Eye (tissue), 1 donor: ENCODE data around the gene BABAM2.

Experiments
- DNase-seq: peaks from one replicate; pipeline ENCODE4 v3.0.0-alpha.2; 2015

BABAM2 gene

DNA sequence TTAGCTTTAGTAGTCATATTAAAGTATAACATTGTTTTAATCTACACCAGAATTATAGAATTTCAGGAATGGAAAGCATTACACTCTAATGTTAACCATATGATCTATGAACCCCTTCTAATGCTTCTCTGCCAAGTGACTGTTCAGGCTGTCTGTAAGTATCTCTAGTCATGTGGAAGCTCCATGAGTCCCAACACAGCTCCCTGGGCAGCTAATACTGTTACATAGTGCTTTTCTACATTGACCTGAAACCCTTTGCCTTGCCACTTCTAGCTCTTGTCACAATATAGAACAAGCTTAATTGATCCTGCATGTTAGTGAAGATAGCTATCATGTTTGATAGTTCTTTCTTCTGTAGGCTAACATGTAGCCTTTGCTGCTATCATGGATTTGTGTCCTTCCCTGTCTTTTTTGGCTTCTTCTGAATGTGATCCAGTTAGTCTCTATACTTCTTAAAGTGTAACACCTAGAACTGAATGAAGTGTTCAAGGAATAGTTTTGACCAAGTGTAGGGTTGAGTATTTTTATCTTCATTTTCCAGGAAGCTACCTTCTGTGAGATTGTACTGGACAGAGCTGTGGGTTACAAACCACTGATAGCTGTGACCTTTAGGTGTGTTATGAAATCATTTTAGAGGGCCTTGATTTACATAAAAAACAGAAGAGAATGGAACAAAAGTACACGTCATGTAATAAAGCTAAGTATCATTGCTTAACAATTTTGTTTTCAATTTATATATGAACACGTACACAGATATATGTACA is 23.7 kb downstream of the BABAM2 start:
- DNase-seq, result peak; percentile 51

GRCh38 chr2:27914805-27915175 is 24.3 kb downstream of the BABAM2 start:
- DNase-seq, result no peak

GRCh38 chr2:27915191-27915590 is 24.7 kb downstream of the BABAM2 start:
- no peak for DNase-seq

GRCh38 chr2:27915874-27916273 is 25.3 kb downstream of the BABAM2 start:
- DNase-seq, result no peak

- DNase-seq, result no peak
Observed at GRCh38 chr2:27916293-27916995, 25.9 kb downstream of the BABAM2 start.

DNA sequence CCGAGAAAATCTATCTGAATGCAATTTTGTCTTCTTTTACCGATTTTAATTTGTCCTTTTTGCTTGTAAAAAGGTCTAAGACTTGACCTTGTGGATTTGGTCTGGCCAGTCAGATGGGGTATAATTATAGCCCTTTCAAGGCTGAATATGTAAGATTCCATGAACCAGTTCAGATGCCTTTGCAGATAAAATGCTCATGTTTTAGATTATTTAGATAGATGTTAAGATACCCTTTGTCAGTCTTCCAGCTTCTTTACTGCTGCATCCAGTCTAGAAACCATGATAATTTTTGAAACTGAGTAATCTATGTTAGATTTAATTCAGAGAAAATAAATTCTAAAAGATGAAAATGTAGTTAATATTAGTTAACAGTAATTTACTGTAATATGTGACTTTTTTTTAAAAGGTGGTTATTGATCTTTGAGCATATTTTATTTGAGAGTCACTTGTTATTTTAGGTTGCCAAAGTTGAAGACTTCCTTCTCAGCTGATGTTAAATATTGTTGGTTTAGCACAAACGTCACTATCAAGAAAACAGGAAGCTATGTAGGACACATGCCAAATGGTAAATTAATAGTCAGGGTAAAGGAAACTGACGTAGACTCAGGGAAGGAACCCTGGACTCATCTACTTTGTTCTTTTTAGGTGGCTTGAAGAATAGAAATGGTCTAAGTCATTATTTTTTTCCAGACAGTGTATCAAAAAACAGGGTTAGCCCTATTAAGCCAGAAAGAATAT is 29.8 kb downstream of the BABAM2 start:
- no peak for DNase-seq

GRCh38 chr2:27921424-27921823 is 30.9 kb downstream of the BABAM2 start:
- DNase-seq, result no peak

GRCh38 chr2:27921880-27922547 is 31.5 kb downstream of the BABAM2 start:
- no peak for DNase-seq

DNA sequence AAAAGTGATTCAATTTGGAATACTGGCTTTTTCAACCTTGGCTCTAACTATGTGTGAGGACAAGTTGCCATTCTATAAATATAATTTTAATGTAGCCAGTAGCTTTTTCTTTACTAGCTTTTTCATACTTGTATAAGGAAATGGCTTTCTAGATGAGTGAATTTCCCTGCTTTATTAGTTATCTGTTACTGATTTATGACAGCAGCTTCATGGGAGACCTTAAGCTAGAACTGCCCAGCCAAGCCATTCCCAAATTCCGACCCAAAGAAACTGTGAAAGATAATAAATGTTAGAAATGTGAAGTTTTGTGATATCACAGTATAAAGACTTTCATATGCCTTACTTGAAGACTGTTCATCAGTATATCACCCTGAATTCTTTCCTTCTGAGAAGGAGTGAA is 32.3 kb downstream of the BABAM2 start:
- no peak for DNase-seq

DNA sequence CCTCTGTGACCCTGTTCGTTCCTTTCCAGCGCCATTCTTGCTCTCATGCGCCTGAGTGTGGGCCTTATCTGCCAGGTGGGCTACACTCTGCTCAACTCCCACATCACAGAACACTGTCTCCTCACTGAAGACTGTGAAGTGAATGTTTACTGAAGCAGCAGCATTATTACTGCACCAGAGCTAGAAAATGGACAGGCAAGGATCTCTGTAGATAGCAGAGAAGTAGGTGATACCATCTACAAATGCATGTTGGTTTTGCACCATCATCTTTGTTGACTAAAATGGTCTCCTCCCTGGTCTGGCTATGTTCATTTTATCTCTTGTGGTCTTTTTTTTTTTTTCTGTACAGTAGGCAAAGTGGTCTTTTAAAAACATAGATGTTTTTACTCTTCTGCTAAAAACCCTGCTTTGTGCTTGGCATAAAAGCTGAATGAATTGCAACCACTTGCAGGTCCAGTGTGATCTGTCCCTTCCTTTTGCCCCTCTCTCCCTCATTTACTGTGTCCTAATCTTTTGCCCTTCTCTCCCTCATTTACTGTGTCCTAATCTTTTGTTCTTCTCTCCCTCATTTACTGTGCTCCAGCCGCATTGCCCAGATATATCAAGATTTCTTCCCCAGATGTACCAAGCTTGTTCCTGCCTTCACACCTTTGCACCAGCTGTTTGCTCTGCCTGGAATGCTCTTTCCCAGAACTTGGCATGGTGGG is 35.4 kb downstream of the BABAM2 start:
- DNase-seq, result no peak

- DNase-seq, result no peak
Observed at GRCh38 chr2:27929916-27930486, 39.5 kb downstream of the BABAM2 start.

GRCh38 chr2:27931361-27931950 is 40.9 kb downstream of the BABAM2 start:
- DNase-seq, result no peak

DNA sequence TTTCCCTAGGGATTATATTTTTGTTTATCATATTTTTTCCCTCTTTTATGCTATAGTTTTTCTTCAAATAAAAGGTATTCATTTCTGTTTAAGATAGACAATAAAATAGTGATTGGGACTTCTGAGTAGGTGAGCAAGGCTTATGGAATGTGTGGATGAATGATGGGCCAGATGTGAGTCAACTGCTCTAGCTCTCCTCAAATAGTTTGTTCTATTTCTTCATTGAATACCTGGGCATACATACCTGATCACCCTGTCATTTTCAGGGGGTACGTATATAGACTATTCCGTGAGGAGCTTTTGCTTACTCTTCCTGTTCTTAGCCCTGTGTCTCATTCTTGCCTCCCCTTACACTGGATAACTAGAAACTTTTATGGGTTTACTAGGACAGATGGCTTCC is 41.9 kb downstream of the BABAM2 start:
- DNase-seq, result no peak

DNA sequence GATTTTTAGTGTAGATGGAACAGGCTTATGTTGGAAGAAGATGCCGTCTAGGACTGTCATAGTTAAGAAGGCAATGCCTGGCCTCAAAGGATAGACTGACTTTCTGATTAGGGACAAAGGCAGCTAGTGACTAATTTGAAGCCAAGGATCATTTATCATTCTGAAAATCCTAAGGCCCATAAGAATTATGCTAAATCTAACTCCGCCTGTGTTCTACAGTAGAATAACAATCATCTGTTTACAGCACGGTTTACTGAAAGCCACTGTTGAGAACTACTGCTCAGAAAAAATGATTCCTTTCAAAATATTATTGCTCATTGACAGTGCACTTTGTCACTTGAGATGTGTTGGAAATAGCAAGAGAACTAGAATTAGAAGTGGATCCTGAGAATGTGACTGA is 44.5 kb downstream of the BABAM2 start:
- no peak for DNase-seq

GRCh38 chr2:27940090-27940671 is 49.7 kb downstream of the BABAM2 start:
- DNase-seq, result no peak

- DNase-seq, result no peak
Observed at GRCh38 chr2:27940982-27941381, 50.5 kb downstream of the BABAM2 start.

DNA sequence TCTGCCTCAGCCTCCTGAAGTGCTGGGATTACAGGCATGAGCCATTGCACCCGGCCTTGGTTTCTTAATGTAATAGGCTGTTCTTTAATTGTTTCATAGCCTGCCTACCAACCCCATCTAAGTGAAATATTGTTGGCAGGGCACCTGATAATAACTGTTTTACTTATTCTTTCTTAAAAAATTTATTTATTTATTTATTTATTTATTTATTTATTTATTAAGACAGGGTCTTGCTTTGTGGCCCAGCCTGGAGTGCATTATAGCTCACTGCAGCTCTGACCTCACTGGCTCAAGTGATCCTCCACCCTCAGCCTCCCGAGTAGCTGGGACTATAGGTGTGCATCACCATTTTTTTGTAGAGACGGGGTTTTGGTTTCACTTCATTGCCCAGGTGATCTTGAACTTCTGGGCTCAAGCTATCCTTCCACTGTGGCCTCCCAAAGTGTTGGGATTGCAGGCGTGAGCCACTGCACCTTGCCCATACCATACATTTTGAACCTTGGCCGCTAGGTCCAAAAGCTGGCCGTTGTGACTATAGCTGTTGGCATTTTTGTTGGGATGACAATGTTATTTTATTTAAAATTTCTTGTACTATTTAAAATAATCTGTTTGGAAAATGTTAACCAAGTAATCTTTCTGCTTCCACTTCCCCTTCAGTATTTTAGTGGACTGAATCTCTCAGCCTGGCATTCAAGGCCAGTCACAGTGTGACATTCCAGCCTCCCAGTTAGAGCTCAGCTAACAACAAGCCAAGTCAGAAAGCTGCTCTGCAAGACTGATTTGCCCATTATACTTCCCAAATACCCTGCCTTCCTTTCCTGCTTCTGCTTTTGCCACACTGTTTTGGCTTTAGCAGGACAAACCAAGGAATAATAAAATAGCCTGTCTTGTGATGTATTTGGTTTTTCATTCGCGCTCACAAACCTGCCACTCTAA is 52.4 kb downstream of the BABAM2 start:
- DNase-seq, result no peak

DNA sequence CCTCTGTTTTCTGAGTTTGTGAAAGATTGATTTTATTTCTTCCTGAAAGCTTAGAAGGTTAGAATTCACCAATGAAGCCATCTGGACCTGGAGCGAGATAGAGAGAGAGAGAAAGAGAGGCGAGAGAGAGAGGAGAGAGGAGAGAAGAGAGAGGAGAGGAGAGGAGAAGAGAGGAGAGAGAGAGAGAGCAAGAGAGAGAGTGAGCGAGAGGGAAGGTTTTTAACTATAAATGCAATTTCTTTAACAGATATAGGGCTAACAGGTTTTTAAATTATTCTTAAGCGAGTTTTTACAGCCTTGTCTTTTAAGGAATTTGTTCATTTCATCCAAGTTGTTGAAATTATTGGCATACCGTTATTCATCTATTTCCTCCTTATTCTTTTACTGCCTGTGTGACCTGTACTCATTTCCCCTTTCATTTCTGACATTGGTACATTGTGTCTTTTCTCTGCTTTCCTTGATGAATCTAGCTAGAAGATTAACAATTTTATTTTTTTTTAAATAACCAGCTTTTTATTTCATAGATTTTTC is 56.1 kb downstream of the BABAM2 start:
- DNase-seq, result no peak

- no peak for DNase-seq
Observed at GRCh38 chr2:27952070-27952469, 61.5 kb downstream of the BABAM2 start.

DNA sequence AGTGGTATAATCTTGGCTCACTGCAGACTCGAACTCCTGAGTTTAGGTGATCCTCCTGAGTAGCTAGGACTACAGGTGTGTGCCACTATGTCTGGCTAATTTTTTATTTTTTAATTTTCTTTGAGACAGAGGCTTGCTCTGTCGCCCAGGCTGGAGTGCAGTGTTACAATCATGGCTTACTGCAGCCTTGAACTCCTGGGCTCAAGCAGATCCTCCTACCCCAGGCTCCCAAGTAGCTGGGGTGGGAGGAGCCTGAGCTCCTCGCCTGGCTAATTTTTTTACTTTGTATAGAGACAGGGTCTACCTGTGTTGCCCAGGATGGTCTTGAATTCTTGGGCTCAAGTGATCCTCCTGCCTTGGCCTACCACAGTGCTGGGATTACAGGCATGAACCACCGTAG is 62.5 kb downstream of the BABAM2 start:
- no peak for DNase-seq
